GM04504 (cell line): ENCODE measurements around the gene MAPK14.
"Not testable (repeated sequence)": the region's sequence is repeated elsewhere in the genome, so short reads cannot be mapped to it uniquely, and the experiment has no call there.

ENCODE experiments used
- DNase-seq: peaks from one replicate; pipeline ENCODE4 v3.0.0-alpha.2; 2012; ENCODE audit warnings: low read depth

The MAPK14 gene

DNA sequence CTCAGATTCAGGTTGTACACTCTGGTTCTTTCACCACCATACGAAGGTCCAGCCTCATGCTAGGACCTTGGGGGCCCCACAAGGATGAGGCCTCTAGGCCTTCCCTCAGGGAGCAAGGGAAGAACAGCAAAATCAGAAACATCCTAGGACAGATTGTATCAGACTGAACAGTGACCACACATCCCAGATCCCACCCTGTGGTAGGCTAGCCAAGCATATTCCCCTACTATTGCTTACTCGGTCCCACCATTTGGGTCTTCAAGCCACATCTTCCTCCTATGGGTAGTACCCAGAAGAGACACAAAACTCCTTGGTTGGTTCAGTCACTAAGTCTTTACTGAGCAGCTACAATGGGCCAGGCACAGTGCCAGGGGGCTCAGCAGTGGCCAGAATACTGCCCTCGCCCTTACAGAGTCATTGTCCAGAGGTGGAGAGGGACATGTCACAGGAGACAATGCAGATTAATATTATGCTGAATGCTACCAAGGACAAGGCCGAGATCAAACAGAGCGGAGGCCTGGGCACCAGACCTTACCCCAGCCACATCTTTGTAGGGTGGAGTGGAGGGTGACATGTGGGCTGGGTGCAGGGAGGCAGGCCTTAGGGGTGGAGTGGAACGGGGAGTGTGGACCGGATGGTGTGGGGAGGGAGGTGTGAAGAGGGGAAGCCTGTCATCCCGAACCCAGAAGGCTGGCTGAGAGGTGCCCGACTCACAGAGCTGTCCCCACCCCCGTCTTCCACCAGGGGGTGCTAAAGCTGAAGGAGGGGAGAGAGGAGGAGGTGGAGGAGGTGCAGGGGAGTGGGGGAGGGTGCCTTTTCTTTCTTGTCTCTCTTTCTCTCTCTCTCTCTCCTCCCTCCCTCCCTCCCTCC, 95.9 kb downstream of the MAPK14 start:
- peak; percentile 60 for DNase-seq

DNA sequence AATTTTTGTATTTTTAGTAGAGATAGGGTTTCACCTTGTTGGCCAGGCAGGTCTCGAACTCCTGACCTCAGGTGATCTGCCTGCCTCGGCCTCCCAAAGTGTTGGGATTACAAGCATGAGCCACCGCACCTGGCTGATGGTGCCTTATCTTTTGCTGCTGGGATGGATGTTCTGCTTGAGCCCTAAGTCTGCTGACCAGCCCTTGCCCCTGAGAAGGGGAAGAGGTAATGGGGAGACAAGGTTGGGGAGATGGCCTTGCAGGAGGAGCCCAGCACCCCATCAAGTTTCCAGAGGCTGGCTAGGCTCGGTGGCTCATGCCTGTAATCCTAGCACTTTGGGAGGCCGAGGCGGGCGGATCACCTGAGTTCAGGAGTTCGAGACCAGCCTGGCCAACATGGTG, 96.7 kb downstream of the MAPK14 start:
- not testable (repeated sequence) for DNase-seq

DNA sequence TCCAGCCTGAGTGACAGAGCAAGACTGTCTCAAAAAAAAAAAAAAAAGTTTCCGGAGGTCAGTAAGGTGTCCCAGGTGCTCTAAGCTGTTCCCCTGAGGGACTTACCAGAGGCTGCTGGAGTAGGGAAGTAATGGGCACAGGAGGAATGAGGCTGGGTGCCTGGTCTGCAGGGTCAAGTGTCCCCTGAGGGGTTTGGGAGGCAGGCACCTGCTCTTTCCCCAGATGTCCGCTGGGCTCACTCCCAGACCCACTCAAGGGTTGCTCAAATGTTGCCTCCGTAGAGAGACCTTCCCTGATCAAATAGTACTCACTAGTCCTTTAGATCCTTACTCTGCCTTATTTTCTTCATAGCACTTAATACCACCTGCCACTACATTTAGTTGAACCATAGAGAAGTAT, 97.3 kb downstream of the MAPK14 start:
- DNase-seq = no peak

DNA sequence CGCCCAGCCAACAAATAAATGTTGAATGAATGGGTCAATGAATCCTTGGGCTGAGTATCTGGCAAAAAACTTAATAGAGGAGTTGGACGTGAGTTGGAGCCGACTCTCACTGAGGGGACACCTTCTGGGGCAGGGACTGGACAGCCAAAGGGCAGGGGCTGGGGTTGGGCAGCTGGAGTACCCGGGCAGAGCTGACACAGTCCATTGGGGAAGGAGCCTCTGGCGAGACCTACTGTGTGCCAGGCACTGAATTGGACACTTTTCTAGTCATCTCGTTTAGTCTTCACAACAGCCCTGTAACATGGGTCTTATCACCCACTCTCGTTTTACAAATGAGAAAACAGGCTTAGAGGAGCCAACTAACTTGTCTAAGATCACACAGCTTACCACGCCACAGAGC, 98.0 kb downstream of the MAPK14 start:
- no peak for DNase-seq

DNA sequence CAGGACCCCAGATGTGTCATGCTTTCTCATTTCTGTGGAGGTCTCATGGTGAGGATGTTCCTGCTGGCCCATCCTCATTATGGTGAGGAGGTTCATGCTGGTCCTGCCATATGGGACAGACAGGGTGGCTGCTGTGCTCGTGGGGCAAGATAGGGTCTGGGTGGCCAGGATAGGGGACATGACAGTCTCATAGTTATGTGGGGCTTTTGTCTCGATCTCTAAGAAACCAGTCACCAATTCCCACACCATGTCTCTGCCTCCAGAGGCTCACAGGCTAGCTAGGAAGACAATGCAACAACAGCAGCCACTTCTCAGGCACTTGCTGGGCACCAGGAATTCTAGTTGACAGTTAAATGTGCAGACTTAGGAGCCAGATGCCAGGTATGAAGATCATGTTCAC, 98.5 kb downstream of the MAPK14 start:
- DNase-seq = no peak

DNA sequence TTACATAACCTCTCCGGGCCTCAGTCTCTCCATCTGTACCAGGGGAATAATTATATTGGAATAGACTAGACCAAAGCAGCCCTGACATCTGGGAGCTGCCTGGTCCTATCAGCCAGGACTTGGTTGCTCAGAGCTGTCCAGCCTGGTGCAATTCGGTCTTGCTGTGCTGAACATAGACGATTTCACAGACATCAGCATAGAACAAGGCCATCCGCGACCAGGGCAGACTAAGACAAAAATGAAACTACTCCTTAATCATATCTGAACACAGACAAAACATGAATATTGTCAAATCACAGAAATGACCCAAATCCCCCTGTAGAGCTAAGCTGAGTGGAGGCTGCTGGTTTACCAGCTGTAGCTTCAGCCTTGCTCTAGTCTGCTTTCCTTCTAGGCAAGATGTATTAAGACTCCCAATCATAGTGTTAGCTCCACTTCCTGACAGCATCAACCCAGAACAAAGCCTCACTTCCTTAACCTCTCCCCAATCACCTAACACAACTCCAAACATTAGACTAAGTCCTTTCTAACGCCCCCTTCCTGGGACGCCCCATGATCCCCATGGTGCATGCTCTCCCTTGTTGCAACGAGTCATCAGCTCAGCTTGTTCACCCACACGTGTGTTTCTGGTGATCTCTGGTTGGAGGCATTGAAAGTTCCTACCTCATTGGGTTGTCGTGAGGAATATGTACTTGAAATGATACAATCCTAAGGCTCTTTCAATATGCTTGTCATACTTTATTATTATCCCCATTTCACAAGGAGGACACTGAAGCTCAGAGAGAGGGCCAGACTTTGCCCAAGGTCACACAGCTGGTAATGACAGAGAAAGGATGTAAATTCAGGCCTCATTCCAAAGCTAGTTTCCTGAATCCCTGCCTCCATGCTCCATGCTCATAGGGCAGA, 99.2 kb downstream of the MAPK14 start:
- DNase-seq = no peak

DNA sequence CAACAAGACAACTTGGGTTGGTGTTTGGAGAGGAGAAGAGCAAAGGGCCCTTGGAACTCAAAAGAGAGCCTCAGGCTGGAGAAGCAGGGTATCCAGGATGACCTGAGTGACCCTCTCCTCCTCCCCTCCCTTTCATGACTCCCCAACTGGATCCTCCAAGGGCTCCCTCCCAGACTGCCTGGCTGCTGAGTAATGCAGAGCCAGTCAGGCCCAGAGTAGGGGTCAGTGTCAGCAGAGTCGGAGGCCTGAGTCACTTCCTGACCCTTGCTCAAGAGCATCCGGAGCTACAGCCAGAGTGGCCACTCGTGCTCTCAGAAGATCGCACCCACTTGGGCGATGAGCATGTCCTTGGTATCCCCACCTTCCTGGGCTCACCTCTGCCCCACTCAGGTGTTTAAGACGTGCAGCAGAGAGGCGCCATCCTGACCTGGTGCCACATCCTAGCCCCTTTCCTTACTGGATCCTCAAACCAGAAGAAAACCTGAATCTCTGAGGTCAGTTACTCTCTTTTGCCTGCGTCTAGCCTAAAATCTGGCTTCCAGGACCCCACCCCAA, 99.9 kb downstream of the MAPK14 start:
- peak; percentile 75 for DNase-seq

DNA sequence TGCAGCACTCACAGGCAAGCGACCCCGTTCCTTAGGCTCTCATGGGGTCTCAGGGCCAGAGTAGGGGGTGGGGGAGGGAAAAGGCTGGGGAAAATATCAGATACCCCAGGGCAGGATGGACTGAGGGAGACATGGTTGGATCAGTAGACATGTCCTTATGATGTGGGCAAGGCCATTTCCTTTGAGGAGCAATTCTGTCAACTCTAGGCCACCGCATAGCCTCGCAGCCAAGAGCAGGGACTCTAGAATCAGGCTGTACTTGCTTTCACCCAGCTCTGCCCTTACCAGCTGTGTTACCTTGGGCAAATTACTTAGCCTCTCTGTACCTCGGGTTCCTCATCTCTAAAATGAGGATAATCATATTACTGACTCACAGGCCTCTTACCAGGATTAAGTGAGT, 100.5 kb downstream of the MAPK14 start:
- no peak for DNase-seq

DNA sequence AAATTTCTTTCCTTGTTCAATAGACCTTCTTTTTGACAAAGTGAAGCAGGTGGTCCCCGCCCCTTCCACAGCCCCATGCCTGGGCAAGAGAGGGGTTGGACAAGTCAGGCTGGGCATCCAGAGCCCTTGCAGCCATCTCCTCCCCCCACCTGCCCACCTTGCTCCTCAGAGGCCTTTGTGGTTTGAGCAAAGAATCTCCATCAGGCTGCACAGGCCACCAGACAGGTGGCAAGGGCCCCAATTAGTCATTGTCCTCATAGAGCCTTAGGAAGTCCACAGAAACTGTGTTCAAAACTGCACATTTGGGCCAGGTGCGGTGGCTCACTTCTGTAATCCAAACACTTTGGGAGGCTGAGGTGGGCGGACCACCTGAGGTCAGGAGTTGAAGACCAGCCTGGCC, 101.2 kb downstream of the MAPK14 start:
- DNase-seq = no peak

DNA sequence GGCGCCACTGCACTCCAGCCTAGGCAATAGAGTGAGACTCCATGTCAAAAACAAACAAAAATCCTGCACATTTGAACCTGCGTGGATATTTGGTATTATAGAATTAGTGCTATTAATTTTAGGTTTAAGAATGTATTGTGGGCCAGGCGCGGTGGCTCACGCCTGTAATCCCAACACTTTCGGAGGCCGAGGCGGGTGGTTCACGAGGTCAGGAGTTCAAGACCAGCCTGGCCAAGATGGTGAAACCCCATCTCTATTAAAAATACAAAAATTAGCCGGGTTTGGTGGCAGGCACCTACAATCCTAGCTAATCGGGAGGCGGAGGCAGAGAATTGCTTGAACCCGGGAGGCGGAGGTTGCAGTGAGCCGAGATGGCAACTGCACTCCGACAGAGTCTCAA, 101.7 kb downstream of the MAPK14 start:
- DNase-seq = not testable (repeated sequence)

DNA sequence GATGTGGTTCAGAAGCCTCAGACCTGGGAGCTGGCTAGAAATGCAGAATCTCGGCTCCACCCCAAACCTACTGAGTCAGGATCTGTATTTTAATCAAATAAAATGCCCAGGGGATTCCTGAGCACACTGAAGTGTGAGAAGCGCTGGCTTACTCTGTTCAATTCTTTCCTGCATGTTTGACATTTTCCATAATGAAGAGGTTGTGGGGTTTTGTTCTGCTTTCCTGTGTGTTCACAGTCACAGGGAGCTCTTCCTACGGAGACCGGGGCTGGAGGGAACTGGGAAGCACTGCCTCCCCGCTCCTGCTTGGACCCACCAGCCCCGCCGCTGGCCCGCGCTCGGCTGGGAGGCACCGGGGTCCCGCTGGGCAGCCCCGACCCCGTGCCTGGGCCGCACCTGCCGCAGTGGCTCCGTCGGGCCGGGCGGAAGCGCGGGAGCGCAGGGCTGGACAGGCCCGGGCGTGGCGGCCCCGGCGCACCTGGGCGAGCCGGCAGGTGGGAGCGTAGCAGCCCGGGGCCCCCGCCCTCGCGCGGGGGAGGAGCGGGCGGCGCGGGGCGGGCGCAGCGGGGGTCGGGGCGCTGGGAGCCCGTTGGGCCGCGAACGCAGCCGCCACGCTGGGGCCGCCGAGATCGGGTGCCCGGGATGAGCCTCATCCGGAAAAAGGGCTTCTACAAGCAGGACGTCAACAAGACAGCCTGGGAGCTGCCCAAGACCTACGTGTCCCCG, 102.5 kb downstream of the MAPK14 start, which contains the start of gene MAPK13:
Gene MAPK13 (plus strand): TSS at position 573 of the 726 bp plus-strand sequence. CDS start 70 bp downstream, at position 643.
- DNase-seq = no peak

DNA sequence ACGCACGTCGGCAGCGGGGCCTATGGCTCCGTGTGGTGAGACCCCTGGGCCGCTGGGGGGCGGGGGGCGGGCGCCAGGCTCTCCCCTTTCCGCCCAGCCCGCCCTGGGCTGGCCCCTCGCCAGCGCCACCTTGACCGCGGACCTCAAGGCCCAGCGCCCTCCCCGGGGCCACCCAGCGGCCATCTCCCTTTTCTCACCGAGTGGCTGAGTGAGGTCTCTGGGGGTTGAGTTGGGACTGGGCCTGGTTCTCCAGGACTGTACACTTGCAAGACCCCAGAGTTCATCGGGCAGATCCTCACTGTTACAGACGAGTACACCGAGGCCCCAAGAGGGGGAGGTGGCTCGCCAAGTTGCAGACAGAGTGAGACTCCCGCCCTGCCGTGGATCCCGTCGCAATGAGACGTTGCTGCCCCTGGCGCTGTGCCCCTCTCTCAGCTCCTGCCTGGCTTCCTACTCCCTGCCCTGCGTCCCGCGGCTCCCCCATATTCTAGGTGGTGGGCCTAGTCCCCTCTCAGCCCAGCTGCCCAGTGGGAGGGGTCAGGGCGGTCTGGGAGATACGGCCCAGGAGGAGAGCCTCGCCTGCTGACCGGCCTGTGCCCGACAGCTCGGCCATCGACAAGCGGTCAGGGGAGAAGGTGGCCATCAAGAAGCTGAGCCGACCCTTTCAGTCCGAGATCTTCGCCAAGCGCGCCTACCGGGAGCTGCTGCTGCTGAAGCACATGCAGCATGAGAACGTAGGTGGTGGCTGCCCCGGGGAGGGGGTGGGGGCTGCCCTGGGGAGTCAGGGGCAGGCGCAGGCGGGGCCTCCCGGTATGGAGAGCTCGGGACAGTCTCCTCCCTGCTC, 103.3 kb downstream of the MAPK14 start:
- no peak for DNase-seq

DNA sequence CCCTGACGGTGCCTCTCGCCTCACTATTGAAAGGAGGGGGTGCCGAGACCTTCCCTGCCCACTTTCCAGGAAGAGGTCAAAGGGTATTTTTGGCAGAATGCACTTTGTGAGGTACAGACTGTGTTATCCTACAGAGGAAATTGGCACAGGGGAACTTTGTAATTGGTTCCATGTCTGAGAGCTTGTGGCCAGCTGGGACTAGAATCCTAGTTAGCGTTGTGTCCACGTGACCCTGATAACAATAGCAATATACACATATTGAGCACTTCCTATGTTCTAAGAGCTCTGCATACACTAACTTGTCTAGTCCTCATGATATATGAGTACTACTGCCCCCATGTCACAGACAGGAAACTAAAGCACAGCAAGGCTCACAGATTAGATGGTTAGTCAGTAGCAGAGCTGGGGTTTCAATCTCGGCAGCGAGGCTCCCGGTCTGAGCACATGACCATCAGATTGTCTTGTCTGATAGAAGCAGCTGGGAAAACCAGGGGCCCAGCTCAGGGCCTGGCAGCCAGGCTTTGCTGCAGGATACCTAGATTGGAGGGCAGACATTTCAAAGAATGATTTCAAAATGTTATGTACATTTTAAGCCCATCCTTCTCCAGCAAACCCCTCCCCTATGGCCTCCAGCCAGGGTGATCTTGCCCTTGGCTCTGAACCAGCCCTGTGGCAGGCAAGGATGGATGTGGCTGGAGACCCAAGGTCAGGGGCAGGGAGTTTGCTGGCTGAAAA, 104.1 kb downstream of the MAPK14 start:
- no peak for DNase-seq

DNA sequence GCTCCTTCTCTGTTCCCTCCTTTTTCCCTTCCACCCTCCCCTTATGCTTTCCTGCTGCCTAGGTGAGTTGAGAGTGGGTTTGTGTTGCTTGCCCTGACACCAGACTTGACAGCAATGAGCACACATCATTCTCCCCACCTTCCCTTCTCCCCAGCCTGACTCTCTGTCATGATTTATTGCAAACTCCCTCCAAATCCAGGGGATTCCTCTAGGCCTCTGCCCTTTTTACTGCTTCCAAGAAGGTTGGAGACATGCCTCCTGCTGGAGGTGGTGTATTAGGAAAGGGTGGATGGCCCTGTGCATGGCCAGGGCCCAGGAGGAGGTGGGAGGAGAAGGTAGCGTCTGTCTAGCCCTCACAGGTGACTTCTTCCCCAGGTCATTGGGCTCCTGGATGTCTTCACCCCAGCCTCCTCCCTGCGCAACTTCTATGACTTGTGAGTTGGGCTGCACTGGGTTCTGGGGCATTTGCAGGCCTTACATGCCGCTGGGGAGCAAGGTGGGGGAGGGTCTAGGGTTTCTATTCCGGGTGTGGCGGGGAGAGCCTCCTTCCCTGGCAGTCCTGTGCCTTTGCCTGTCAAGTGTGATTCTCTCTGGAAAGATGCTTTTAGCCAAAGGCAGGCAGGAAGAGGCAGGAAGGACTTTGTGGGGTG, 104.8 kb downstream of the MAPK14 start:
- DNase-seq = no peak

DNA sequence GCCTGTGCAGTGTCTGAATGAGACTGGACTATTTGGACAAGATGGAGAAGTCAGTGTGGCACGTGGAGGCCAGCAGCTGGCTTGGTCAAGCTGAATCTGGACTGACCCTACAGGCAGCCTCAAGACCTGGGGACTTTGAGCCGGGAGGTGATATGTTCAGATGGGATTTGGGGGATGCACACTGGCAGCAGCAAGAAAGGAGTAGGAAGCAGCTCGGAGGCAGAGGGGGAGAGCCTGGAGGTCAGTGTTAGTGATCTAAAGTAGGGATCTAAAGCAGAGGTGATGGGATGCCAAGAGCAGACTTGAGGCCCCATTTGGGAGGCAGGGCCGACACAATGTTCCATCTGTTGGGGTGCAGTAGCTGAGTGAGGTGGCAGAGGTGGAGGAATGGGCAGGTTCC, 105.5 kb downstream of the MAPK14 start:
- DNase-seq = no peak

DNA sequence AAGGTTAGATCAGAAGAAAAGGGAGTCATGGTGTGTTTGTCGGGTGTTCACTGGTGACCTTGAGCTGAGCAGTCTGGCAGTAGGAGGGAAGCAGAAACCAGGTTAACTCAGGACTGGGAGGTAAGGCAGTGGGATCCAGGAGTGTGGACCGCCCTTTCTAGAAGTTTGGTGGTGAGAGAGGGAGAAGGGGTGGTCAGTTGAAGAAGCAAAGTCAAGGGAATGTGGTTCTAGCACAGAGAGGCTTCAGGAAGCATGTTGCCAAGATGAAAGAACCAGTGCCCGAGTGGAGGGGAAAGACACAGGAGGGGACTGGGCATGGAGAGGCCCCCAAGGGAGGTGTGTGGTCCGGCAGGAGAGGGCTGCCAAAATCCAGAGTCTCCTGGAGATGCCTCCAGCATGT, 106.3 kb downstream of the MAPK14 start:
- no peak for DNase-seq

DNA sequence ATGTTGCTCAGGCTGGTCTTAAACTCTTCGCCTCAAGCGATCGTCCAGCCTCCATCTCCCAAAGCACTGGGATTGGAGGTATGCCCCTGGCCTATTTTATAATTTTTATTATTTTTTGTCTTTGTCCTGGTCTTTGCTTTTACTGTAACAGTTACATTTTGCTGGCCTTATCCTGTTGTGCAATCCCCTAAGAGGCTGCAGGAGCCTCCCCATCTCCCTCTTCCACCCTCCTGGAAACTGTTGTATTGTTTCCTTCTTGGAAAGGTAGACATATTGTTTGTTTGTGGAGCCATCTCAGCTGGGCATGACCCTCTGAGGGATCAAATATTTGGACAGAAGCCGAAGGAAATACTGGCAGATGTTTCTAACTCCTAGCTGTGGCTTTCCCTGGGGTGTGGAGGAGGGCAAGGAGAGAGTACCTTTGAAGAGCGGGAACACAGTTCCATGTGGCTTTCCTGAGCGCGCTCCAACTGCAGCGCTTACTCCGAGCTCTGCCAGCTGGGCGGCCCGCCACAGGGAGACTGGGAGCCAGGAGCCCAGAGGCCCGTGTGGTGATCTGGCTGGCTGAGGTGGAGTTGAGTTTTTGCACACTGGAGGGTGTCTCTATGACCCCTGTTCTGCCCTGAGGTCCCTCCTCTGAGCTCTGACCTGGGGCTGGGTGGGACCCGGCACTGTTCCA, 107.6 kb downstream of the MAPK14 start:
- no peak for DNase-seq

DNA sequence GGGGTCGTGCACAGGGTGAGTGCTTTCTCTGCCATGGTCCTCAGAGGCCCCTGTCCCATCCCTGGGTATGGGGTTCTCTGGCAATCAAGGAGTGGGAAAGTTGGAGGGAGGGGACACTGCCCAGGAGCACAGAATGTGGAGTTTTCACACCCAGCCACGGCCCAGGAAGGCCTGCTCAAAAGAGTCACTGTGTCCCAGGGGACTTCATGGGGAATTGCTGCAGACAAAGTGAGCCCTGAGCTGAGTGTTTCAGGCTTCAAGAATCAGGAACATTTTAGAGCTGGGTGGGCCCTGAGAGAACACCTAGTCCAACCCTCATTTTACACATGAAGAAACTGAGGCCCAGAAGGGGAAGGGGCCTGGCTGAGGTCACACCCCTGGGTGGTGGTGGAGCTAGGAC, 108.4 kb downstream of the MAPK14 start:
- no peak for DNase-seq

DNA sequence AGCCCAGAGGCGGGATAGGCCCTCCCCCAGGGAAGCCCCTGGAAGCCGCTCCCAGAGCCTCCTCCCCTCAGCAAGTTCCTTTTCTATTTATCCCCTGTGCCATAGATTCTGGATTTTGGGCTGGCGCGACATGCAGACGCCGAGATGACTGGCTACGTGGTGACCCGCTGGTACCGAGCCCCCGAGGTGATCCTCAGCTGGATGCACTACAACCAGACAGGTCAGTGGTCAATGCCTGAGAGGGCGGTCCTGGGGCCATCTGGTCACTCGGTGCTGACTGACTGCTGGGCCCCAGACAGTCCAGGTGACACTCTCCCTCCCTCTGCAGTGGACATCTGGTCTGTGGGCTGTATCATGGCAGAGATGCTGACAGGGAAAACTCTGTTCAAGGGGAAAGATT, 108.9 kb downstream of the MAPK14 start:
- DNase-seq = no peak
